GM21526 (cell line): ENCODE data around the gene OSBPL1A.
"Not testable (repeated sequence)": the region's sequence is repeated elsewhere in the genome, so short reads cannot be mapped to it uniquely, and the experiment has no call there.

ENCODE experiments used
- ATAC-seq: cut with Tn5 transposase; IDR thresholded peaks from one replicate; pipeline ENCODE4 v1.9.1; 2021; ENCODE audit warnings: moderate library complexity; ENCODE audit not compliant: unreplicated experiment, low FRiP score

OSBPL1A gene

DNA sequence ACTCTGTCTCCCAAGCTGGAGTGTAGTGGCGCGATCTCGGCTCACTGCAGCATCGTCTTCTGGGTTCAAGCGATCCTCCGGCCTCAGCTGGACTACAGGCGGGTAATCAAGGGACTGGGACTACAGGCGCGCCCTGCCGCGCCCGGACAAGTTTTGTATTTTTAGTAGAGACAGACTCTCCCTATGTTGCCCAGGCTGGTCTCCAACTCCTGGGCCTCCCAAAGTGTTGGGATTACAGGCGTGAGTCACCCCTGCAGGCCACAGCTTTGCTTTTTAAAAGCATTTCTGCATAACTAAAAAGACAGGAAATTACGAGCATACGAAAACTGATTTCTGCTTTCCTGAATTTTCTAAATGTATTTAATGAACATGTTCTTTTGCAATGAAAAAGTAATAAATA is 916 bp upstream of the OSBPL1A start:
- ATAC-seq: no peak

DNA sequence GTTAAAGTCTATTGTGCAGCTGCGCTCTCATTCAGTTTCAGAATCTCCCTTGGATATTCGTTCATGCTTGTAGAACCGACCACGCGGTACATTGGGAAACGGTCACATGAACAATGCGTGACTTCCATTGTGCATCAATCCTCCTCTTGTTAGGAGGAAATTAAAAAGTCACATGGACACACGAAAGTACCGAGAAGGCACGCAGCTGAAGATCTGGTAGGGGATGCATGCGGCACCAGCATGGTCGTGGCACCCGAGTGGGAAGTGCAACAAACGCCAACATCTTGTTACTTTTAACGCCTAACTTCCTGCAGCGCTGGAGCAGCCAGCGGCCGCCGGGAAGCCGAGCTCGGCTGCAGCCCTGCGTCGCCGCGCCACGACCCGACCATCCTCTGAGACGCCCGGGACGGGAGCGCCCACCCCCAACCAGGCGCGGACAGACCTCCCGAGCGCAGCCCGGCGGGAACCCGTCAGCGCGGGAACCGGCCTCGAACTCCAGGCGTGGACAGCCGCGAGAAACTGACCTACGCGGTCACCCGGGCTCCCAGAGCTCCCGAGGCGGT is 412 bp downstream of the OSBPL1A start:
- peak; percentile 29 for ATAC-seq

DNA sequence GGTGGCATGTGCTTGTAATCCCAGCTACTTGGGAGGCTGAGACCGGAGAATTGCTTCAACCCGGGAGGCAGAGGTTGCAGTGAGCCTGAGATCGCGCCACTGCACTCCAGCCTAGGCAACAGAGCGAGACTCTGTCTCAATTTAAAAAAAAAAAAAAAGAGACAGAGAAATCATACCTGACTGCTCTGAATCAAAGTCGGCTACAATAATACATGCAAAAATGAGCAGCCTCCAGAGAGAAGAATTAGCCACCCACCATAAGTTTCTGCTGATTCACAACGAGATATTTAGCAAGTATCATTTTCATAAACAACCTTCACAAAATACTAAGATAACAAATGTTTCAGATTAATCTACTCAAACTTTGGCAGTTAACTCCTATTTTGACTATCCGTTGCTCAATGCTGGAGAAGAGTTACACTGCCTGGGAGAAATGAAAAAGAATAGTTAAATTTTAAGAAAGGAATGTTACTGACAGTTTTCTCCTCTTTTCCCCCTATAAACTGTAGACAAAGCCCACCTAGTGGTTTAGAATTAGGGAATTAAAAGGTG is 1.5 kb downstream of the OSBPL1A start:
- ATAC-seq: no peak

DNA sequence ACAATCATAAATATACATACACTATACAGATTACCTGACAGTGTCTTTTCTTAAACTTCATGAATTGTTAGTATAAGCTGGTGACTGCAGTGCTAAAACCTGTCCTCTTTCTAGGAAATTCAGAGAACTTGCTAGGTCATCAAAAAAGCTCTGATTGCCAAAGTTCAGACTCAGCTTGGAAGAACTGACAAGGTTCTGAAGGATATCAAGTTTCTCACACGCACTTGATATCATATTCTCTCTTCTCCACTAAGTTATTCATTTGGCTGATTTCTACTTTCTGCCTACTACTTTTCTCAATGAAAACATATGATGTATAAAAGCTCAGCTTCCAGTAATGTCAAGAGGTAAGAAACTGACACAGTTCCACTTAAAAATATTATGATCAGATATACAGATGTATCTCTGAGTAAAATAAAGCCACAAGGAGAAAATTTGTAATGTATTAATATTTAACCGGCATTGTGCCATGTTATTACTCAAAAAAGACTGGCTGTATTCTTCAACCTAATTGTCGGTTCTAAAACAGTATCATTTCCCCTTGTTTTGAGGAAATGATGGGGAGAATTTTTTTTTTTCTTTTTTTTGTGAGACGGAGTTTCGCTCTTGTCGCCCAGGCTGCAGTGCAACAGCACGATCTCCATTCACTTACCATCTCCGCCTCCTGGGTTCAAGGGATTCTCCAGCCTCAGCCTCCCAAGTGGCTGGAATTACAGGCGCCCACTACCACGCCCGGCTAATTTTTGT is 2.4 kb downstream of the OSBPL1A start:
- no peak for ATAC-seq

DNA sequence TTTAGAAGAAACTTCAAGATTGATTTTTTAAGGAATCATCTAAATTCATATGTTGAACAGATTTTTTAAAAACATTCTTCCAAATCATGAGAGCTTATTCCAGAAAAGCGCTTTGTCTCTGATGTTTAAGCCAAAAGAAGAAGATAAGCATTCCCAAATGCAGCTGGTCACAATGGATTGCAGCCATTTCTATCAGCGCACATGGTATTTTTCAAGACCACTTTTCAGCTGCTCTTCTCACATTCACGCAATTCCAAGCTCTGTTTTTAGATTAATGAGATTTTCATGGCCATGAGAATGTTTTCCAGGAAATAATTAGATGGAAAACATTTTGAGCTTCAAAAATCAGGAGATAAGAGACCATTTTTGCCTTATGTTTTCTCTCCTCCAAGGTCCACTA is 8.7 kb downstream of the OSBPL1A start:
- ATAC-seq: no peak

DNA sequence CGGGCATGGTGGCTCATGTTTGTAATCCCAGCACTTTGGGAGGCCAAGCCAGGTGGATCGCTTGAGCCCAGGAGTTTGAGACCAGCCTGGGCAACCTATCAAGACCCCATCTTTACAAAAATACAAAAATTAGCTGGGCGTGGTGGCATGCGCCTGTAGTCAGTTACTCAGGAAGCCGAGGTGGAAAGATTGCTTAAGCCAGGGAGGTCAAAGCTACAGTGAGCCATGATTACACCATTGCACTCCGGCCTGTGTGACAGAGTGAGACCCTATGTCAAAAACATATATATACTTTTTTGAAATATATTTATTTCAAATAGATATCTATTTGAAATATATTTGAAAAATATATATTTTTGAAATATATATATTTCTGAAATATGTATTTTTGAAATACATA is 10.9 kb downstream of the OSBPL1A start:
- ATAC-seq: no peak

DNA sequence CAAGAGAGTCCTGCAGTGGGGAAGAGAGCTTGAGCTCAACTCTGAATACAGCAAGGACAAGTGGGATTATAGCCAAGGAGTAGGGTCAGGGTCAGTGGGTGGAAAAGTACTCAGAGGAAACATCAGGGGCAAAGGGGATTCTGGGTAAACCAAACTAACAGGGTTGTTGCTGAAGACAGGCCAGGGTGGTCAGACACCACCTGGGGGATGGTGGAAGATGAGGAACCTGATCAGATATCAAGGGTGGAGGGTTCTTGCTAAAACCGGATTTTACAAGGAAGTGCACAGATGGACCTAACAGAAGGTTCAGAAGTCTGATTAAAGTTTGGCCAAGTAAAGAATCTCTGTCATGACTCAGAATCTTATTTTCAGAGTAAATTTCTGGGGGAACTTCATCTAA is 16.5 kb downstream of the OSBPL1A start:
- no peak for ATAC-seq

DNA sequence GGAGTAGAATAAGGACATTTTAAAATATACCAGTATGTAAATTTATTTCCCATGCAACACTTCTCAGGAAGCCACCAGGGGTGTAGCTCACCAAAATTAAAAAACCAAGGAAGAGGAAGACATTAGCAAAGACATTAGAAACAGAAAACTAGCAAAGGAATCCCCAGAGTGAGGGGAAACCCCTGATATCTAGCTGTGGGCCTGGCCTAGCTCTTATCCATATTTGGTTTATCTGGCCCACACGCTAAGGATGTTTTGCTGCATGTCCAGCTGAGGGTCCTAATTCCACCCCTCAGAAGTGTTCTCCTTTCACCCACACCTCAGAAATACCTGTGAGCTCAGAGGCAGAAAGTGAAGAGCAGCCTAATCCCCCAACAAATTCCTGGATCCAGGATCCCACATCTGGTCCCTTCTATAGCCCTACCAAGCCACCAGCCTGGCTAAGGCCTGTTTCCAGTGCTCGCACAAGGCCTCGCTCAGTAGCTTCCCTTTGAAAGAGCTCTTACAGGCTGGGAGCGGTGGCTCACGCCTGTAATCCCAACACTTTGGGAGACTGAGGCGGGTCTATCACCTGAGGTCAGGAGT is 17.4 kb downstream of the OSBPL1A start:
- ATAC-seq: no peak

DNA sequence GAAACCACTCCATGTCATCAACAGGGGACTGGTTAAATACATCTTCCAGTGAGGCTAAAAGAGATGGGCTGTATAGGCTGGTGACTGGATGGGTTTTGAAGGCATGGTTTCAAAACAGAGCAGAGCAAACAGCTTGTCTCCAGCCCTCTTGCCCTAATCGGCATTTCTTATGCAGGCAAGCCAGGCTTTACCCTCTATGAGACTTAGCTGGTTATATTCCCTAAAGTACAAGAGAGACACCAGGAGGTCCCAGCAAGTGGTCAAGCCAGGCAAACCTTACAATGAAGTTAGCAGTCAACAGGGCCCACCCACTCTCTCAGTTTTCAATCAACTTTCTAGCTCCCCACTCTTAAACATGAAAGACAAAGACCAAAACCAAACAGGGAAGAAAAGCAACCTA is 19.0 kb downstream of the OSBPL1A start:
- no peak for ATAC-seq

DNA sequence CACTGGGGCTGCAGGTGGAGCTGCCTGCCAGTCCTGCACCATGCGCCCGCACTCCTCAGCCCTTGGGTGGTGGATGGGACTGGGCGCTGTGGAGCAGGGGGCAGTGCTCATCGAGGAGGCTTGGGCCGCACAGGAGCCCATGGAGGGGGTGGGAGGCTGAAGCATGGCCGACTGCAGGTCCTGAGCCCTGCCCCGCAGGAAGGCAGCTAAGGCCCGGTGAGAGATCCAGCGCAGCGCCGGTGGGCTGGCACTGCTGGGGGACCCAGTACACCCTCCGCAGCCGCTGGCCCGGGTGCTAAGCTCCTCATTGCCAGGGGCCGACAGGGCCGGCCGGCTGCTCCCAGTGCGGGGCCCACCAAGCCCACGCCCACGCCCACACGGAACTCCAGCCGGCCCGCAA is 21.1 kb downstream of the OSBPL1A start:
- ATAC-seq: not testable (repeated sequence)

DNA sequence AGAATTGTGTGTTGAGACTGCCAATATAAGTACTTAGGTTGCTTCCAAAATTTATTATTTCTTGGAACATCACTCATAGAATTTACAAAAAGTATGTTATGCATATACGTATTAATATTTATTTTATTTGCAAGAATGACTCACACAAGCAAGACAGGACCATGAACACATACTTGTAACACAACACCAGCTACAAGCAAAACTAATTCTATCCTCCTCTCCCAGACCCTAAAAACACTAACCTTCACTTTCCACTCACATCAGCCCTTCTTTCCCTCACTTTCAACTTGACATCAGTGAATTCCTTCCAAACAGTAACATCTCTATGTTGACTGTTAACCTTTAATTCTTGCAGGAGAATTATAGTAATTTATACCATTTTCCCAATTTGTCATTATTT is 24.3 kb downstream of the OSBPL1A start:
- no peak for ATAC-seq

DNA sequence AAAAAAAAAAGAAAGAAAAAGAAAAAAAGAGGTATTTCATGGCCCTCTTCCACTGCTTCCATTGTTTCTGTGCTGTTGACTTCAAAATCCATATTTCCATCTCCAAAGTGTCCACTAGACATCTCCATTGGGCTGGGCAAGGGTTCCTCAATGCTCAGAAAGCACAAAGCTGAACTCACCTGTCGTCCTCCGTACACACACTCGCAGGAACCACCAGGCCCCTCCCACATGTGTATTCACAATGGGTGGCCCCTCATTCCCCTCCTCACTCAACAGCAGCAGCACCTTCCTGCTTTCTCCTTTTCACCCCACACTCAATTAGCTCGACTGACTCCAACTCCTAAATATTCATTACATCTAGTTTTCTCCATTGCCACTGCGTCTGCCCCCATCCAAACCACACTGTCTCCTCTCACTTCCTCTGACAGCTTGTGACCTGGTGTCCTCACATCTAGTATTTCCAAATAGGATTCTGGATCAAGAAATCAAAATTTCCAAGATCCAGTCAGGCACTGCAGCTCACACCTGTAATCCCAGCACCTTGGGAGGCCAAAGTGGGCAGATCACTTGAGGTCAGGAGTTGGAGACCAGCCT is 25.2 kb downstream of the OSBPL1A start:
- ATAC-seq: no peak

DNA sequence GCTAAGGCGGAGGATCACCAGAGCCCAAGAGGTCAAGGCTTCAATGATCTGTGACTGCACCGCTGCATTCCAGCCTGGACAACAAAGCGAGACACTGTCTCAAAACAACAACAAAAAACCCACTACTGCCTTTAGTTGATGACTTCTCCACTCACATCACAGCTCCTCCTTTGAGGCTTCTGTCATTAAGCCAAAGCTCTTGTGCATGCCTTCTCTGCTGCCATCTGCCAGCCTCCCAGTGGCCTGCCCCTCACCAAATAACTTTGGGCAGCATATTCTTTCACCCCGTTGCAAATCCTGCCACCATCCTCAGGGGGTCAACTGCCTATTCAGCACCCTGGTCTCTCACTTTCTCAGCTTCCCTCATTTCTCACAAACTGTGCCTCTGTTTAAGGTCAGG is 27.5 kb downstream of the OSBPL1A start:
- no peak for ATAC-seq

DNA sequence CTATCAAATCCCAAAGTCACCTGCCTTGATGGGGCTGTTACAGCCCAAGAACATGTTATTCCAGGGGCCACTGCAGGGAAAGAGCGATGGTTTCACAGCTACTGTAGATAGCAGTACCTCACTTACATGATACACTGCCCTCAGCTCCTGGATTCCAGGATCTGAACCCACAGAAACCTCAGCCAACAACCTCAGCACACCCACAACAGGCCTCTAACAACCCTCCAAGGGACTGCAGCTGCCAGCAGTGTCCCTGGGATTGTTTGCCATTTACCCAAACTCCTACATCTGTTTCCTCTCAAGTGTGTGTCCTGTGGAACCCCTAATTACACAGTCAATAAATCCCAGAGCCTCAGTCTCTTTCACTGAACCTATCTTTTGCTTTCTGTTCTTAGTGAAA is 28.2 kb downstream of the OSBPL1A start:
- ATAC-seq: no peak

DNA sequence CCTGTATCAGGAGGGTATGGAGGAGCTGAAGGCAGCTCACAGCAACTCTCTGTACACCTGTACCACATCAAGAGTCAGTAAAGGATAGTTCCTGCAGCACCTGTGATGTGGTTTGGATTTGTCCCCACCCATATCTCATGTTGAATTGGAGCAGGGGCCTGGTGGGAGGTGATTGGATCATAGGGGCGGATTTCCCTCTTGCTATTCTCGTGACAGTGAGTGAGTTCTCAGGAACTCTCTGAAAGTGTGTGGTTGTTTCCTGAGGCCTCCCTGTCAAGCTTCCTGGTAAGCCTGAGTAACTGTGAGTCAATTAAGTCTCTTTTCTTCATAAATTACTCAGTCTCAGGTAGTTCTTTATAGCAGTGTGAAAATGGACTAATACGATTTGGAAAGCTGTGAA is 28.9 kb downstream of the OSBPL1A start:
- no peak for ATAC-seq

DNA sequence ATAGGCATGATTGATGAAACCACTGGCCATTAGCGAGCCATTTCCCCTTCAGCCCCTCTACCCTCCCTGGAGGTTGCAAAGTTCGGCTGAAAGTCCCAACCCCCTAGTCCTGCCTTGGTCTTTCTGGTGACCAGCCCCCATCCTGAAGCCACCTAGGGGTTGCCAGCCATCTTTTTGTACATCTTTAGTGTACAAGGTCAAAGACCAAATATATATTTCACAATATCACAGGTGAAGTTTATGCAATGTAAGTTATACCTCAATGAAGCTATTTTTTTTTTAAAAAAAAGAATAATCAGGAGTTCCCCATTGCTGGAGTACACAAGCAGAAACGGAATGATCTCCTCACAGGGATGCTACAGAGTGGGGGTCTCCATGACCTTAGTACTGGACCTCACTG is 31.3 kb downstream of the OSBPL1A start:
- ATAC-seq: no peak

DNA sequence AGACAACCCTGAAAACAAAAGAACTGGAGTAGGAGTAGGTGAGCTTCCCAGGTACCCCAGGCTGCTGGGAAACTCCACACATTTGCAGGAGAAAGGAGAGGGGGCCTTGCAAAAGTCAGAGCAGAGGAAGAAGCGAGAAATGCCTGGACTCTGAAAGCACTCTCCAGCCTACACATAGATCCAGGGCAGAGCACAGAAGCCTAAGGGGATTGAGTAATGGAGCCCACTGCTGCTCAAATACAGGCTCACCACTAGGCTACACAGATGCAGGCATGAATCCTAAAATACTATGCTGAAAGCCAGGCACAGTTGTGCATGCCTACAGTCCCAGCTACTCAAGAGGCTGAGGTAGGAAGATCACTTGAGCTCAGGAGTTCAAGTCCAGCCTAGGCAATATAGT is 33.4 kb downstream of the OSBPL1A start:
- no peak for ATAC-seq

DNA sequence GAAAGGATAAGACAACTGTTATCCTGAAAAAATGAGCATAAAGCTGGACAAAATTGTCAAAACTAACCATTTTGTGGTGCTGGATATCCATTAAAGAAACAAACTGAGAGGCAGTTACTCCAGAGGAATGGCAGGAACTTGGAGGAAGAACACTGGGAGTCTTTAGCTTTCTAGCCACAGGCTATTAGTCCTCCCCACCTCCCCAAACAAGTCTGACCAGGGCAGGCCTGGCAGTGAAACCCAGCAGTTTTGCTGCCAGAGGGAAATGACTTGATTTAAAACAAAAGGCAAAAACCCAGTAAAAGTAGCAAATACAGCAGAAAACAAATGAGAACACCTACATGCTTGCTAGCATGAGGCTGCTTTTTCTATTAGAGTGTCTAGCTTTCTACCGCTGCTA is 34.9 kb downstream of the OSBPL1A start:
- ATAC-seq: no peak

DNA sequence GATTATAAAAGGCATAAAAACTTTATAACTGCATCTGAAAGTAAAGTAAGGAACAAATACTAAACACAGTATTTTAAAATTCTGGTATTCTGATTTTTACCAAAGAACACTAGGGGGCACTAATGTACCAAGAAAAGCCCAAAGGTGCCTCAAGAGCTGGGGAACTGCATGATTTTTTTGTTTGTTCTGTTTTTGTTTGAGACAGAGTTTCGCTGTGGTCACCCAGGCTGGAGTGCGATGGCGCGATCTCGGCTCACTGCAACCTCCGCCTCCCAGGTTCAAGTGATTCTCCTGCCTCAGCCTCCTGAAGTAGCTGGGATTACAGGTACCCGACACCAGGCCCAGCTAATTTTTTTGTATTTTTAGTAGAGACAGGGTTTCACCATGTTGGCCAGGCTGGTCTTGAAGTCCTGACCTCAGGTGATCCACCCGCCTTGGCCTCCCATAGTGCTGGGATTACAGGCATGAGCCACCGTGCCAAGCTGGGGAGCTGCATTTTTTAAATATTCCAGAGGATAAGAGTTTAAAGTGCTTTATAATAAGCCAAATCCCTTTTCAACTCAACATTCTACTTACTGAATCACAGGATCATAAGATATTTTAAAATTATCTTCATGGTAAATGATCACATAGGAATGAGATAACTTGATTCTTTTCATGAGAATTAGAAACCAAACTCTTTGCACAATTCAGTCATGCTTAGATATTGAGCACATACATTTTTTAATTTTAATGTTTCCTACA is 37.7 kb downstream of the OSBPL1A start:
- ATAC-seq: peak; percentile 84

DNA sequence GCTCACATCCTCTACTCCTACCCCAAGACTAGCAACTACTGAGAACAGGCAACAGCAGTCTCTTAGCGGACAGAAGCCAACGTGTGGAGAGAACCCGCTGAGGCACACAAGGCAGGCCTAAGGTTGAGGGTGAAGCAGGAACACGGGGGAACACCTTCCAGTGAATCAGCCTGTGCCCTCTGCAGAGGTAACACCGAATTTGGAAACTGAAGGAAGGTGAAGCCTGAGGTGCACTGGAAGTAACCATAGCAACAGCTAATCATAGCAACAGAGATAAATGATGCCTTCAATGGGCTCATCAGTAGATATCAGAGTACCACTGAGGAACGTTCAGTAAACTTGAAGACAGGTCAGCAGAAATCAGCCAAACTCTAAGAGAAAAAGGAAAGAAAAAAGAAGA is 43.3 kb downstream of the OSBPL1A start:
- ATAC-seq: no peak

DNA sequence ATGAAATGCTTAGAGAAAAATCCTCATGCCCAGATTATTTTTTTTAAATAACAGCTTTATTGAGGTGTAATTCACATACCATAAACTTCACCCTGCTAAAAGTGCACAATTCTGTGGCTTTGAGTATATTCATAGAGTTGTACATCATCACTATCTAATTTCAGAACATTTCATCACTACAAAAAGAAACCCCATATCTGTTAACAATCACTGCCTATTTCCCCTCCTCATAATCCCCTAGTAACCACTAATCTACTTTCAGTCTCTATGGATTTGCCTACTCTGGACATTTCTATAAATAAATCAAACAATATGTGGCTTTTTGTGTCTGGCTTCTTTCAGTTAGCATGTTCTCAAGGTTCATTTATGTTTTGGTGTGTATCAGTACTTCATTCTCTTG is 51.4 kb downstream of the OSBPL1A start:
- no peak for ATAC-seq
